Lung (tissue), 12 donors: ENCODE data around the gene MDM4. TPM values are rescaled to one million over a fixed set of nuclear protein-coding genes. Genes with fewer than 3 reads are reported as not detected.

ENCODE experiments used
- ATAC-seq: fragments of 200-7000 bp; cut with Tn5 transposase; one replicate; pipeline ENCODE4 v1.9.1; 2020; ENCODE audit warnings: moderate number of reproducible peaks; ENCODE audit not compliant: insufficient read depth, low FRiP score
- DNase-seq, 3 donors: peaks; one replicate each; pipeline ENCODE4 v3.0.0-alpha.2; 2013 to 2017
- H3K27ac ChIP-seq, 2 donors: one replicate each; pipeline ENCODE4 v1.5.1; 2013; ENCODE audit warnings: mild to moderate bottlenecking in 2 of 2, moderate library complexity in 2 of 2, control low read depth in 1 of 2, inconsistent platforms in 1 of 2, low read depth in 1 of 2, low read length in 1 of 2
- H3K27me3 ChIP-seq, 3 donors: one replicate each; pipeline ENCODE4 v1.5.1; 2013; ENCODE audit warnings: low read length in 2 of 3; ENCODE audit not compliant: control insufficient read depth in 3 of 3, insufficient read depth in 3 of 3
- H3K36me3 ChIP-seq, 4 donors: one replicate each; pipeline ENCODE4 v1.5.1; 2013; ENCODE audit warnings: low read length in 4 of 4, mild to moderate bottlenecking in 1 of 4, moderate library complexity in 1 of 4; ENCODE audit not compliant: control insufficient read depth in 4 of 4, insufficient read depth in 4 of 4
- H3K4me1 ChIP-seq, 5 donors: one replicate each; pipeline ENCODE4 v1.5.1; 2013; ENCODE audit warnings: low read length in 5 of 5, mild to moderate bottlenecking in 2 of 5, moderate library complexity in 1 of 5; ENCODE audit not compliant: control insufficient read depth in 5 of 5, insufficient read depth in 5 of 5
- H3K4me3 ChIP-seq: one replicate; pipeline ENCODE4 v1.5.1; 2013; ENCODE audit warnings: mild to moderate bottlenecking, control low read depth, moderate library complexity
- H3K9ac ChIP-seq, 2 donors: one replicate each; pipeline ENCODE4 v1.5.1; 2013; ENCODE audit warnings: low read length in 2 of 2, control low read depth in 1 of 2; ENCODE audit not compliant: insufficient read depth in 1 of 2
- H3K9me3 ChIP-seq, 4 donors: one replicate each; pipeline ENCODE4 v1.5.1; 2013; ENCODE audit warnings: low read length in 3 of 4, mild to moderate bottlenecking in 1 of 4, moderate library complexity in 1 of 4; ENCODE audit not compliant: control insufficient read depth in 4 of 4, insufficient read depth in 3 of 4
- WGBS, 2 donors: extraction: QIAGEN DNeasy Blood & Tissue Kit; methylation state at CpG; one replicate each; pipeline ENCODE4 v1.1.7; 2013; 5-methylcytosine and 5-hydroxymethylcytosine counted together
- polyA plus RNA-seq, 2 donors: library from polyadenylated mRNA; stranded (reverse); fragments of 200-250 nt; gene quantifications; one replicate each; pipeline ENCODE4 v1.2.1, GENCODE V29; 2013
- total RNA-seq, 2 donors: library from RNA; depleted of rRNA in 1 of 2; stranded (reverse); fragments of >200 nt in 1 of 2; gene quantifications; one replicate each; pipeline ENCODE4 v1.2.1, GENCODE V29; 2014 to 2021
- TF ChIP-seq, protein P1 (sequence below): IDR thresholded peaks from 2 replicates; pipeline ENCODE4 v1.5.1; 2012; ENCODE audit warnings: mild to moderate bottlenecking; ENCODE audit errors: control extremely low read depth, extremely low read depth
- donor health status: control.
- donor health status: control.
- donor health status: Bipolar disorder and iron deficiency.
- donor health status: healthy.
- donor health status: DM: yes; HTN: yes; CAD: no.

Gene MDM4
- total and polyA plus RNA-seq, 4 donors, result 5.6 to 138 (median 38.9) TPM

DNA sequence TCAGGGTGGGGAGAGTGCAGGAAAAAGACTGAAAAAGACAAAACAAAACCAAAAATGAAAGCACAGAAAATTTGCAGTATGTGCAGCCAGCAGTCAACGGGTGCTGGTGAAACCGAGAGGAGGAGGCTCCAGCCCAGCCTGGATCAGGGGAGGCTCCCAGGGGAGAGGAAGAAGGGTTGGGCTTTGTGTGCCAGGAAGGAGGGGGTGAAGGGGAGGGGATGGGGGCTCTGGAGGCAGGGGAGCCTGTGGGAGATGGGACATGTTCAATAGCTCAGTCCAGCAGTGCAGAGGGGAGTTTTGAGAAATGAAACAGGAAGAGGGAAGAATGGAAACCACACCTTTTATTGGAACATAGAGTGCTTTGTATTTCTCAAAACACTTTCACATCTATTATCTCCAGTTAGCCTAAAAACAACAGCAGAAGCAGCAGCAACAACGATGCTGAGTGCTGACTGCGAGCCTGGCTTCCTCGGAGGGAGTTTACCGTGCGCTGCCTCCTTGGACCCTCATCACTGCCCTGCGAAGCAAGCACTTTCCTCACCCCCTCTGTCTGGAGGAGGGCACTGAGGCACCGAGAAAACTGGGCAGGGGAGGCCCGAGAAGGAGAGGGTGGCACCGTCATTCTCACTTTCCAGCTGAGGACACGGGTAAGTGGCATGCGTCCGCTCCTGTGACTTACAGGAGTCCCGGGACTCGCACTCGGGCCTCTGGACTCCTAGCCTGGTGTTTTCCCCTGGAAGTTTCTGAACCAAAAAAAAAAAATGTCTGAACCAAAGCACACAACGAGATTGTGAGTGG is 62.9 kb downstream of the MDM4 start:
- H3K27ac ChIP-seq, result no peak overlapping the region
- peaks cover 0 to 9% (median 2%) of the 10 kb centered on the region in 5 donors for H3K4me1 ChIP-seq
- no peak overlapping the region for H3K4me3 ChIP-seq
- H3K36me3 ChIP-seq, result peaks cover 0 to 1% (median 0%) of the 10 kb centered on the region in 4 donors
- 57 to 71% methylated on average over 18 of the region's 18 CpGs for WGBS, 2 donors
- H3K9ac ChIP-seq, result peak overlapping the region in 1 of 2 donors; percentile 30
- H3K9me3 ChIP-seq, result no peaks in the 10 kb centered on the region
- H3K27me3 ChIP-seq, result no peaks in the 10 kb centered on the region
- DNase-seq, result peak in 1 of 3 donors; percentile 50
- TF ChIP-seq, protein P1, sequence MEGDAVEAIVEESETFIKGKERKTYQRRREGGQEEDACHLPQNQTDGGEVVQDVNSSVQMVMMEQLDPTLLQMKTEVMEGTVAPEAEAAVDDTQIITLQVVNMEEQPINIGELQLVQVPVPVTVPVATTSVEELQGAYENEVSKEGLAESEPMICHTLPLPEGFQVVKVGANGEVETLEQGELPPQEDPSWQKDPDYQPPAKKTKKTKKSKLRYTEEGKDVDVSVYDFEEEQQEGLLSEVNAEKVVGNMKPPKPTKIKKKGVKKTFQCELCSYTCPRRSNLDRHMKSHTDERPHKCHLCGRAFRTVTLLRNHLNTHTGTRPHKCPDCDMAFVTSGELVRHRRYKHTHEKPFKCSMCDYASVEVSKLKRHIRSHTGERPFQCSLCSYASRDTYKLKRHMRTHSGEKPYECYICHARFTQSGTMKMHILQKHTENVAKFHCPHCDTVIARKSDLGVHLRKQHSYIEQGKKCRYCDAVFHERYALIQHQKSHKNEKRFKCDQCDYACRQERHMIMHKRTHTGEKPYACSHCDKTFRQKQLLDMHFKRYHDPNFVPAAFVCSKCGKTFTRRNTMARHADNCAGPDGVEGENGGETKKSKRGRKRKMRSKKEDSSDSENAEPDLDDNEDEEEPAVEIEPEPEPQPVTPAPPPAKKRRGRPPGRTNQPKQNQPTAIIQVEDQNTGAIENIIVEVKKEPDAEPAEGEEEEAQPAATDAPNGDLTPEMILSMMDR, result no peak
- ATAC-seq, result no peak

DNA sequence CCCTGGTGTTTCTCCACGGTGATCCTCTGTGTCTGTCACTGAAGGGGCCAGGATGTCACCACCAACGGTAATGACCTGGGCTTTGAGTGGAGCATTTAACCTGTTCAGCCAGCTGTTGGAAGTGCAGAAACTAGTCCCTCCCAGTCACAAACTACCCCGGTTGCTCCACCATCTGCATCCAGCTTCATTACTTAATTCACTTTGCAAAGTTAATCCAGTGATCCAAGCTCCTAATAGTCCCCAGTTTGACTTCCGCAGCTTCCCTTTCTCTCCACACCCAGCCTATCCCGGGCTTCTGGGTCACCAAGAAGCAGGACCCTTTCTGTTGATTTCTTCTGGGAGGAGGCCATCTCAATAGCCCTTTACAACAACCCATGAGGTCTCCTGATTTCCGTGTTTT is 63.5 kb downstream of the MDM4 start:
- H3K27ac ChIP-seq, result no peak overlapping the region
- H3K4me3 ChIP-seq, result no peak overlapping the region

DNA sequence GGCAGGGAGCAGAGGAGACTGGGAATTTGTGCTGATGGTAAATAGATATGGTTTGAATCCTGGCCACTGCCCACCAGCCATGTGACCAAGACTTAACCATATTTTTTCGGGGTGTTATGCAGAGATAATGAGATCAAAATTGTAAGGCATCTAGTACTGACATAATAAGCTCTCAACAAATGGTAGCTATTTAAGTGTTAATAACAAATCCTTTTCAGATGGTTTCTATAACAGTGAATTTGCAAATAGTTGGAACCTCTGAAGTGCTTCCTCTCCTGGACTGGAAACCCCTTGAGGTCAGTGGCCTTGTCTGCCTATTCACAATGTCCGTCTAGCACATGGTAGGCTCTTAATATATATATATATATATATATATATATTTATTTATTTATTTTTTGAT is 64.7 kb downstream of the MDM4 start:
- WGBS, 2 donors, result 85 to 94% methylated on average over 2 of the region's 2 CpGs
- H3K4me1 ChIP-seq, result no peaks in the 10 kb centered on the region
- no peaks in the 10 kb centered on the region for H3K9me3 ChIP-seq
- no peak for DNase-seq
- no peak for ATAC-seq
- H3K4me3 ChIP-seq, result no peak overlapping the region
- TF ChIP-seq, protein P1, result no peak
- no peak overlapping the region for H3K27ac ChIP-seq
- peaks cover 0 to 1% (median 0%) of the 10 kb centered on the region in 4 donors for H3K36me3 ChIP-seq
- H3K9ac ChIP-seq, result no peak overlapping the region
- H3K27me3 ChIP-seq, result no peaks in the 10 kb centered on the region

More for the DNA sequence above, 63.5 kb downstream of the MDM4 start:
- 81 to 93% methylated on average over 6 of the region's 6 CpGs for WGBS, 2 donors
- DNase-seq (no peak), ATAC-seq (no peak)
- TF ChIP-seq, protein P1, result no peak
- H3K36me3 ChIP-seq, result peaks cover 0 to 1% (median 0%) of the 10 kb centered on the region in 4 donors
- no peaks in the 10 kb centered on the region for H3K9me3 ChIP-seq
- H3K9ac ChIP-seq, result no peak overlapping the region
- peaks cover 0 to 3% (median under 1%) of the 10 kb centered on the region in 5 donors for H3K4me1 ChIP-seq
- no peaks in the 10 kb centered on the region for H3K27me3 ChIP-seq
